ENCODE data around the gene NMT1.

NMT1 gene

DNA sequence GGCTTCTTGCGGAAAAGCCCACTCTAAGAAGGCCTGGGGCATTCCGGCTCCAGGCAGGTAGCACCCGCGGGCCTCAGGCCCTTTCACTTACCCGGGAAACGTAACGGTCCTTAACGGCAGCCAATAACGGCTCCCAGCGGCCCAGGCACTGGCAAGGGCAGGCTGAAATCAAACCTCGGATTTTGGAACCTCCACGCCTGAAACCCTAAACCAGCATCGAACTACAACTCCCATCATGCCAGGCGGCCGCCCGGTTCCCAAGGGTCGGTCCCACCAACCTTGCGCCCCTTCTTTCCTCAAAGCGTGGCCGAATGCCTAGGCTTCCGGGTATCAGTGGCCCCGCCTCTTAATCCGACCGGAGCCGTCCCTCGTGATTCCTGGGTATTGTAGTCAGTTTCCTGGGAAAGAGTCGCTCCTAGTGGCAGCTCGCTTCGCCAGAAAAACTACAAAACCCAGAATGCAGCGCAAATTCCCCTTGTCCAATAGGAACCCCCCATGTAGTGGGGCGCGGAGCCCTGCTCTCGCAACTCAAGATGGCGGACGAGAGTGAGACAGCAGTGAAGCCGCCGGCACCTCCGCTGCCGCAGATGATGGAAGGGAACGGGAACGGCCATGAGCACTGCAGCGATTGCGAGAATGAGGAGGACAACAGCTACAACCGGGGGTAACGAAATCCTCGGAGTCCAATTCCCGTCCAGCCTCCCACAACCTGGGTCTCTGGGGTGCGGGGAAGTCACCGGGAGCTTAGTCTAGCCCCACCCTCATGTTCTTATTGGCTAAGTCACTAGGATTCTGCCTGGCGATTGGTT, at the start of gene NMT1:
Gene NMT1, plus strand, starts transcription at position 521 of the 809 bp plus-strand sequence. Its CDS starts 13 bp downstream, at position 534.
- DNase-seq (ENCODE audit: low read depth) = peak; percentile 99

DNA sequence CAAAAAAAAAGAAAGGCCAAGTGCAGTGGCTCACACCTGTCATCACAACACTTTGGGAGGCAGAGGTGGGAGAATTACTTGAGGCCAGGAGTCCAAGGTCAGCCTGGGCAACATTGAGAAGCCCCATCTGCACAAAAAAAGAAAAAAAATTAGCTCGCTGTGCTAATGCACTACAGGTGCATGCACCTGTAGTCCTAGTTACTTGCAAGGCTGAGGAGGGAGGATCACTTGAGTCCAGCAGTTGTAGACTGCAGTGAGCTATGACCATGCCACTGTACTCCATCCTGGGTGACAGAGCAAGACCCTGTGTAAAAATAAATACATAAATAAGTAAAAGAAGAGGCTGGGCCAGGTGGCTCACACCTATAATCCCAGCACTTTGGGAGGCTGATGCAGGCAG, 49.4 kb upstream of the NMT1 start:
- DNase-seq (ENCODE audit: low read depth) = no peak

DNA sequence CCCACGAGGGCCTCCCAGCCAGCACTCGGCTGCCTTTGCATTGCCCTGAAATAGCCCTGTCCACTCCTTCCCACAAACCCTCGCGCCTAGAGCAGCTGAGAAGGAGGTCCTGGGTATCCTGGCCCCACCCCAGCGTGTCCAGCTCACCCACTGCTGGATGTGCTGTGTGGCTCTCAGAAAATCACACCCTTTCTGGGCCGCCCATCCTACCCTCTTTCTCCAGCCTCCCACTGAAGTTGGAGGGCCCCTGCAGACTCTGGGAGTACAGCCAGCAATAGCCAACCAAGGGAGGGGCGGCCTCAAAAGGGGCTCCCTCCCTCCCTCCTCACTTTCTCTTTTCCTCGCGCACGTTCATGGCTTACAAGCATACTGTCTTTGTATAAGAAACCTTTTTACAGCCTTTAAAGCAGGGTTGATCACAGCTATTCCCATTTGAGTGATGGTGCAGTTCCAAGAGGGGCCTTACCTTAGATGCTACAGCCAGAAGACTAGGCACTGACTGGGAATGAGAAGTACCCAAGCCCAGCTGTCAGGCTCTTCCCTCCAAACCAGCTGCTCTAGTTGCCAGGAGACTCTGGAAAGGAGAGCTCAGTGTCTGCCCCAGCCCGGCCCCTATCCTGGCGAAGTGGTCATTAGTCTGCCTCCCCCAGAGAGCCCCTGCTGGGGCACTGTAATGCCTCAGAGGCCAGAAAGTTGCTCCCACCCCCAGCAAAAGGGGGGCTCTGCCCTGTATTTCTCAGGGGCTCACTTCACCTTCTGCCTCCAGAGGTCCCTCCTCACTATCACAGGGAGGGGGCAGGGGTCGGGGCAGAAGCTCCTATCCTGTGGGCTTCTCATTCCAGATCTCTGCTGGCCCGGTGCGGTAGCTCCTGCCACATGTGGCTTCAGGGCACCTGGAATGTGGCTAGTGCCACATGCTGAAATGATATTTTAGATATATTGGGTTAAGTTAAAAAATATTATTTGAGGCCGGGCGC, 47.8 kb upstream of the NMT1 start:
- no peak for DNase-seq (ENCODE audit: low read depth)

DNA sequence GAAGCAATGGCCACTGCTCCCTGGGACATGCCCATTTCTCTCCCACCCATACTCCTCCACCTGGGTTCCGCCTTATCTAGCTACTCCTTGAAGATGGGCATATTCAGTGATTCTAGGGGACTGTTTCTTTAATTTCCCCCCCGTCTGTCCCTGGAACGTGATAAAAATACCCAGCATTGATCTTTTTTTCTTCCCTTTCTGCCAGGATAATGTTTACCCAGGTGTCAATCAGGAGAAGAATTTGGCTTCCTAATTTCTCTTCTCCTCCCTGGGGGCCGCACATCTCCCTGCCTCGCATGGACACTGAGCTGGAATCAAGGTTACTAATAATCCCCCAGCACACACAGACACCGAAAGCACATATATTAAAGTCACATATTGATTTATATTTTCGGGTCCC, 44.9 kb upstream of the NMT1 start:
- DNase-seq (ENCODE audit: low read depth) = no peak

DNA sequence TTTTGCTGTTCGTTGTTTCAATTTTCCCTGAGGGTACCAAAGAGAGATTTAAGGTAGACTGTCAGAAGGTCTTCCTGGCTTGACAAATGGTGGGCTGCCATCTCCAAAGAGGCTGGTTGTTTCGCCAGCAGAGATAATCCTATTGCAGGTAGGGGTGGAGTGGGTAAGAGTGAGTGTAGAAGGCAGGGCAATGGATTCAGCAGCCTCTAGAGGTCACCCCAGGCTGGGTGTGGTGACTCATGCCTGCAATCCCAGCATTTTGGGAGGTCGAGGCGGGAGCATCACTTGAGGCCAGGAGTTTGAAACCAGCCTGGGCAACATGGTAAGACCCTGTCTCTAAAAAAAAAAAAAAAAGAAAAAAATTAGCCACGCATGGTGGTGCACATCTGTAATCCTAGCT, 44.3 kb upstream of the NMT1 start:
- DNase-seq (ENCODE audit: low read depth) = no peak

DNA sequence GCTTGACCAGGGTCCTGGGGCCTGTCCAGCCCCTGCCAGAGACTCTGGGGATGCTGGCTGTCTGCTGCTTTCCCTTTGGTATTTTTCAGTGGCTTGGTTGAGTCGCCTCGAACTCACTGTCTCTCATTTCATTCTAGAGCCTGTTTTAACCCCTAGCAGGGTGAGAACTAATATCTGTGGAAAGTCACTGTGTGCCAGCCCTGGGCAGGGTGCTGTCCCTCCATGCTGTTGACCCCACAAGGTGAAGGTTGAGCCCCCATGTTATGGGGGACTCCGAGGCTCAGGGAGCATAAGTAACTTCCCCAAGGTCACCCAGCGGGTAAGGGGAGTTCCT, 42.6 kb upstream of the NMT1 start:
- DNase-seq (ENCODE audit: low read depth) = no peak

DNA sequence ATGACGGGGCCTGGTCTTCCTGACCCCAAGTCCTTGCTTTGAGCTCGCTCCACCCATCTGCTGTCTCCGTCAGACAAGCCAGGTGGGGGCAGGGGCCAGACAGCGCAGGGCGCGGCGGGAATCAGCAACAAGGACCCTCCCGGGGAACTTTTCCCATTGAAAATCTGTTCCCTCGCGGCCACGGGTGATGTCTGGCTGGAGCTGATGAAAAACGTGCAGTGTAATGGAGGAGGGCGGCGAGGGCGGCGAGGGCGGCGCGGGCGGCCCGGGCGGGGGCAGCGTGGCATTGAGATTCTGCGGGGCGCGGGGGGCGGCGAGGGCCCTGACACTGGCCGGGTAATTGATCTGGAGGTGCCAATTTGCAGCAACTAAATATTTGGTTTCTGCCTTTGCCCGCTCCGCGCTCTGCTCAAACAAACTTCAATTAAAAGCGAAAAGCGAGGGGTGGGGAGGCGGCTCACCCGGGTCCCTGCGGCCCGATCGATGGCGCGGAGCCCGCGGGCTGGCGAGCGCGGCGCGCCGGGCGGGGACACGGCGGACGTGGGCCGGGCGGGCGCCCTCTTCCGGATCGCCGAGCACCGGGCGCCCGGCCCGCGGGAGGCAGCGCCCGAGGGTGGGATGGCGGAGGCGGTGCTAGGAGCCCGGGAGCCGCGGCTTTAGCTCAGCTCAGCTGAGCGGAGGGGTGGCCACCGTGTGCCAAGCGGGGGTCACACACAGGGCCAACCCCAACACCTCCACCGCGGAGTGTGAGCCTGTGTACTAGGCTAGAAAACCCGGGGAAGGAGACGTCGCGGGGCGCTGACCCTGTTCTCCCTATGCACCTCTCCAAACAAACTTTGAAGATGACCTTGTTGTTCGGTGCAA, 42.0 kb upstream of the NMT1 start:
- no peak for DNase-seq (ENCODE audit: low read depth)

DNA sequence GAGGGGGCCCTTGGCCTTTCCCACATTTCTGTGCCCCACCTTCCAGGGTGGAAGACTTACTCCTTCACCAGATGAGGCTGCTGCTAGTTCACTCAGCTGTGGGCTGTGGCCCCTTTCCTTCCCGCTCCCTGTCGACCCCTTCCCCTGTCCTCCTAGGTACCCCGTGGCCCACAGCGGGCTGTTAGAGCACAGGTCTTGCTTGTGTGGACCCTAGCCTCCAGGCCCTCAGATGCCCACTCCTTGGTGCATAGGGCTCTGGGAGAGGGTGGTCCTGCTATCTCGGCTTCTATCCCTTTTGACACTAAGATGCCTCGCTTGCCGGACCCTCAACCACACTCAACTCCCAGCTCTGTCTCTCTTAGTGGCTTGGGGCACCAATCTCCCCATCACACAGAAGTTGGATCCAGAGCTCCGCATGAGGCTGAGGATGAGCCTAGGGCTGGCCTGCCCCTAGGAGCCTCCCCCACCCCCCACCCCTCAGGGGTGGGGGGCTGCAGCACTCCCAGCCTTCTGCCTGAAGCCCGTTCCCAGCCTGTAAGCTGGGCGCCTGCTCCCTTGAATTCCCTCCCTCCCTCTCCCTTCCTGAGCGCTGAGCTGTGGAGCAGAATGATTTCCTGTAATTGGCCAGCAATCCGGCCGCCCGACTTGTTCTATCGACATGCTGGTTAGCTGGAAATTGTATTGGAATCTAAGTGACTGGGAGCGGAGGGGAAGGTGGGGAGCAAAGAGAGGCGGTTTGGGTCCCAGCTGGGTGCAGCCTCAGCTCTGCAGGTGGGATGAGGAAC, 40.6 kb upstream of the NMT1 start:
- DNase-seq (ENCODE audit: low read depth) = no peak

DNA sequence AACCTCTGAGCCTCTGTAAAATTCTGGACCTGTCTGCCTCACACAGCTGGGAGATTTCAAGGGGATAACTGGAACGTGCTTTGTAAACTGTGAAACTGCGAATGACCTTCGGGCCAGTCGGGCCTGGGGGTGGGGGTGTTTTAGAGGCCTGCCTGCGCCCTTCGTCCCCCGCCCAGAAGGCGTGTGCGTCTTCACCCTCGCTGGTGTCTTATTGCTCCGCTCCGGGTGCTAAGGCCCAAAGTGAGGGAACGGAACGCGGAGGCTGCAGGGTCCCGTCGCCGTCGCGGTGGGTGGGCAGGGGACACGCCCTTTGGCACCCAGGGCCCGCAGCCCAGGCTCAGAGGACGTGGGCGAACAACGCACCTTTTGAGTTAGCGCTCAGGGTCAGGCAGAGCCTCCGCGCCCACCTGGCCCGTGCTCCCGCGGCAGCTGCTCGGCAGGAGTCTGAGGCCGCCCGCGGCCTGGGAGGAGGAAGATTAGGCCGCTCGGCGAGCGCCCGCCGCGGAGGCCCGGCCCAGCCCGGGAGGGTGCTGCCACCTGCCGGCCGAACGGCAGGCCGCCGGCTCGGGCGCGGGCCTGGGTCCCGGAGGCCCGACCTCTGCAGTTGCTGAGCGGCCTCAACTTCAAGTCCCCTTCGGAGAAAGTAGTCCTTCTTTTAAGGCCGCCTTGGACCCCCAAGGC, 39.4 kb upstream of the NMT1 start:
- DNase-seq (ENCODE audit: low read depth) = peak; percentile 45

DNA sequence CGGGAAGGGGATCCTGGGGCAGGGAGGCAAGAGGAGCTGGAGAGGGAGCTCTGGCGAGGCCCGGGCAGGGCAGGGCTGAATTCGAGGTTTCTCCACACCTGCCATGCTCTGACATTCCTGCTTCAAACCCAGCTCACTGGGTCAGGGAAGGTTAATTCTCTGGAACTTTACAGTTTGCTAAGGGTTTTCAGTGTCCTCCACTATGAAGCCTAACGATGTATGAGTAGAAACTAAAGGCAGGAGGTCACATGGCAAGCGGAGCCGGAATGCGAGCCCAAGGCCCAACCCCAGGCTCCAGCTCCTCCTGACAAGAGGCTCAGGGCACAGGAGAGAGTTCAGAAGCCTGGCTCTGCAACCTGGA, 38.8 kb upstream of the NMT1 start:
- DNase-seq (ENCODE audit: low read depth) = no peak

DNA sequence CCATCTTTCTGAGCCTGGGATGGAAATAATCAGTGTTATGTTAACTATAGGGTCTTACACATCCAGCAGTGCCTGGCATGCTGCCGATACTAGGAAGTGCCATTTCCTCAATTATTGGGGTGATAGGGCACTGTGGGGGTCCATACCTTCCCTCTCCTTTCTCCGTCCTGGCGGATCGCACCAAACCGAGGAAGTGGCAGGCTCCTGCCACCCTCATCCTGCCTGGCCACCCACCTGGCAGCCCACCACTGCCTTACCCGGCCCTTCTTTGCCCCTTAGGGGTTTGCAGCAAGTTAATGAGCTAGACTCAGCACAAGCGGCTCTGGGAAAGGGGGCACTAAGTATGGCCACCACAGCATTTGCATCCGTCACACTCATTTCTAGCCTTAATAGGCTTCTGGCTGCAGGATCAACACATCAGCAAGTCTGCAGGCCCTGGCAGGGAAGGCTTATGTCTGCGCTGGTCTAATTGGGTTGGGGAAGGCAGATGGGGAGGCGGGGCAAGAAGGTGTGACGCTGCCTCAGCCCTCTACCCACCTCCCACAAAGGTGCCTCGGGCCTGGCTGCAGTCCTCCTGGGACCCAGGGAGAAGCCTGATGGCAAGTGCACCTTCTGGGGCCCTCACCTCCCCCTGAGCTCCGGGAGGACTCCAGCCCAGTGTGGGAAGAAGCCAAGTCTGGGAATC, 38.3 kb upstream of the NMT1 start:
- DNase-seq (ENCODE audit: low read depth) = no peak

DNA sequence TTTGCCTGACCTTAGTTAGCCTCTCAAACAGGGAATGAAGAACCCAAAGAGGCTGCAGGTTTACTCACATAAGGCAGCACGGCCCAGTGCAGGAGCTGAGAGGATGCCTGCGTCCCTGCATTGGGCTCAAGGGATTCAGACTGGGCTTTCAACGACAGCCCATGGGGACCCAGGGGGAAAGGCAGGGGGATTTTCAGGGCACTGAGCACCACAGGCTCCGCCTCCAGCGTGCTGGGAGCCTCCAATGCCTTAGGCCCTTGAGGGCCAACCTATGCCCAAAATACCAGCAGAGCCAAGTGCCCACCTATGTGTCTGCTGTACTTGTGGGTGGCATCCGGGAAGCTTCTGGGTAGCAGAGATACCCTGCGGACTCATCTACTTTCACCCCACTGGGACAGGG, 32.0 kb upstream of the NMT1 start:
- no peak for DNase-seq (ENCODE audit: low read depth)

DNA sequence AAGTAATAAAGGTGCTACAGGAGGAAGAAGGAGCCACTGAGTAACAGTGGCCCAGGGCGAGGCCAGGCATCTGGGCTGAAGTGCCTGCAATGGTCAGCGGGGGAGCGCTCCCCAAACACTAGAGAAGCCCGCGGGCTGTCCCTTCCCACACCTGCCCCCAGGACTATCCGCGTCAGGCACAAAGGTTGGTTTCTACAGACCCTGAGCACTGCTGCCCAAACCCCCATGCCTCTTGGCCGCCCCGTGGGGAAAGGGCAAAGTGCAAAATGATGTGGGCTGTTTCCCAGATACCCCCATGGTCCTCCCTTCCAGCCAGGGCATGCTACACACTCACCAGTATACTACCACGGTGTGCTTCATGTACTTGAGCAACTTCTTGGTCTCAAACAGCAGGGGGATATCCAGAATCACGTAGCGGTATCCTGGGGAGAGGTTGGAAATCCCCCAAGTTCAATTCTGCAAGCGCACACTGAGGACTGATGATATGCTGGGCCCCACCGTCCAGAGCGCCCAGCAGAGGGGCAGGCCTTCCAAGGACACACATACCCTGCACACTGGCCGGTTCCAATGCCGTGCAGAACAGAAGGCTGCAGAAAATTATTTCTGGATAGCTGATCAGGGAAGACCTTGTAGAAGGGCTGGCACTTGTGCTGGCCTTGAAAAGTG, 31.2 kb upstream of the NMT1 start:
- no peak for DNase-seq (ENCODE audit: low read depth)

DNA sequence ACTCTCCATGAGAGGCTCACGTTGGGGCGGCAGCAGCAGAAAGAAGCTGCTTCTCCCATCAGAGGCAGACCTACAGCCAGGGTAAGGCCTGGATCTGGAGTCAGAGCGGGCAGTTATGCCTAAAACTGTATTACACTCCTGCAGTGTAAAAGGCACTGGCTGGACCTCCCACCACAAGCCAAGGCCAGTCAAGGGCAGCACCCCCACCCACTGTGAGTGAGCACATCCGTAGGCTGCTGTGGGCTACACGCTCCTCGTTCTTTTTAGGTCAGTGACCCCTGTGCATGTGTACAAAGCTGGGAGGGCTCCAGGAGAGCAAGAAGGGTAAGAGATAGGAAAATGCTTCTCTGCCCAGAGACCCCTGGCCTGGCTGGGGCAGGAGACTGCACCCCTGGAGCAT, 30.4 kb upstream of the NMT1 start:
- no peak for DNase-seq (ENCODE audit: low read depth)

DNA sequence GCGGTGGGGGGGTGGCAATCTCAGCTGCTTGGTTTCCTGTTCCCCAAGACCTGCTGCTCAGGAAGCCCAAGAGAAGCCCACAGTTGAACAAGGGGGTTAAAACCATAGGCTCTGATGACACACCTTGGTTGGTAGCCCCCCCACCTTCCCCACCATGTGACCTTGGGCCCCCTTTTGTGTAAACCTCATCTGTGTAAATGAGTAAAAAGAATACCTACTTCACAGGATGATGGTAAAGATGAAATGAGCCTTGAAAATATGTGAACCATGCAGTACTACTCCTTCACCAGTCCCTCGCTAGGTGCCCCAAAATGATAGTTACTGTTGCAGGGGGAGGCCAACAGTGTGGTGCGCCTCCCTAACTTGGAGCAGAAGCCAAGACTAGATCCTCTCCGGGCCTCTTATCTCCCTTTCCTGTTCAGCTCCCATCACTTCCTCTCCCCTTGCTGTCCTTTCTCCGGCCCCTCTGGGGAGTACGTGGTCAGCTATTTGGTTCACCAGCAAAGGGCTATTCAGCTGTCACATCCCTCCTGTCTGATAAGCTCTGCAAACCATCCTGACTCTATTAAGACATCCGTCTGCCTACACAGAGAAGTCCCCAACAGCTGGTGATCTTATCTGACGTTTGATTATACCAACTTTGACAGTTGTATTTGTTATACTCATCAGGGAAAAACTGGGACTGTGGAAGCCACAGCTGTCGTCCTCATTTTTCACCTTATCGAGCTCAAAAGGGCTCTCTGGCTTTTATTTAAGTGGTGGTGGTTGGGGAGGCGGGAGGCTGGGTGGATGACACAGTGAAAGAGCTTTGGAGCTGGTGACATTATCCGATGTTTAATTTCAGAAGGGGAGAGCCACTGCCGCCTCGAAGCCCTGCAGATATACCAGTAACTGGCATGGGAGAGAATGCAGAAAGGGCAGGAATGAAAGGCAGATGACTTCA, 29.6 kb upstream of the NMT1 start:
- DNase-seq (ENCODE audit: low read depth) = no peak

DNA sequence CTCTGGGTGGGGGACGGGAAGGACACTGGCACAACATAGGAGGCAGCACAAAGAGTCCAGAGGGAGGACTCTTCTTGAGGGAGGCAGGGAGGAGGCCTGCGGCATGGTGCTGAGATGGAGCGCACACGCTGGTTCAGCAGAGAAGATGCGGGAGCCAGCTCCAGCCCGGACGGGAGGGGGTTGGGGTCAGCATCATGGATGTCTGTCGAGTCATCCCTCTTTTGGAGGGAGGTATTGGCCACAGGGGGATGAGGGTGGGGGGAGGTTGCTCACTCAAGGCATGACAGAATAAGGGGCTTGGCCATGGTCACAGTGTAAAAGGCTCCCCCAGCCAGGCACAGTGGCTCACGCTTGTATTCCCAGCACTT, 29.0 kb upstream of the NMT1 start:
- no peak for DNase-seq (ENCODE audit: low read depth)

DNA sequence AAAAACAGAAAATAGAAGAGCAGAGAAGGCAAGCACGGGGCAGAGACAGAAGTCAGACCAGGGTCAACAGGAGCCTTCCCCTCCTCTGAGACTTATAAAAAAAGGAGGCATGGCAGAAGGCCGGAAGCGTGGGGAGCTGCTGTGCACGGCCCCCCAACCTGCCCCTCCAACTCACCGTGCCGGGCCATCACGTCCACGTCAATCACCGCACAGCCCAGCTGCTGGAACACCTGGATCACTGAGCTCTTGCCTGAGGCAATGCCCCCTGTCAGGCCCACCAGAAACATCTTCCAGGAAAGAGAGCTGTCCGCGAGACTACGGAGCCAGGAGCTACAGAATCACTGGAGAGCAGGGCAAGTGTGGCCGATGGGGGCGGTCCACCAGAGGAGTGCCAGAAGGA, 26.5 kb upstream of the NMT1 start:
- no peak for DNase-seq (ENCODE audit: low read depth)

DNA sequence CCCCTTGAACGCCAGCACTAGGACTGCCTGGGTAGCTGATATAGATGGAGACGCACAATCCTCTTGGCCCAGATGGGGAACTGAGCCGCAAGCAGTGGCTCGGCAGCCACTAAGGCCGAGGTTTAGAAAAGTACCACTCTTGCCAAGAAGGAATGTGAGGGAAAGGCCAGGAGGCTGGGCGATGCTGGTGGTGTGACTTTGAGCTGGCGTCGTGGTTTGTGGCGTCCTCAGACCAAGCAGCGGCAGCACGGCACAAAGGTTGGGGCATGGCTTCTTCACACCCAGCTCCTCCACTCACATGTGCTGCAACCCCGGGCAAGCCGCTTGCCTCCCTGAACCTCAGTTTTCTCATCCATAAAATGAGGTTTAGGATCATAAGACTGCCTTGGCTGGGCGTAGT, 25.3 kb upstream of the NMT1 start:
- no peak for DNase-seq (ENCODE audit: low read depth)

DNA sequence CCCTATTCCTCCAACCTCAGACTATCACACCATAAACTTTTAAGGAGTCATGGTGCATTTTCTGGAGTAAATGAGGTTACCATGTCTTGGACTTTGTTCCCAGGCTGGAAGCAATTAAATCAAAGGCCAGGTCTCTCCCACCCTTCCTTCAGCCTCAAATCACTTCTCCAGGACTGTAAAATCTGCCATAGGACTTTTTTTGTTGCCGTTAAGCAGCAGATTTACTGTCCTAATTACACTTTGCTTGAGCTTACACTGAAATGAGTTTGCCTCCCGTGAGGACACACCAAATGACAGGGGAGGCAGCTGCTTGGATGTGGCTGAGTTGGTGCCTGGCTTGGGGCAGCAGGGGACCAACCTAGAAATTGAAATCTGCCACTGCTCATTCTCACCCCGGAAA, 24.4 kb upstream of the NMT1 start:
- no peak for DNase-seq (ENCODE audit: low read depth)

All from amniotic epithelial cell (primary cell).